Measurements from ENCODE around the gene PSMD1. TPM values are rescaled to one million over a fixed set of nuclear protein-coding genes. Genes with fewer than 3 reads are reported as not detected.
A peak's percentile ranks its signal among the peaks of the same experiment; 100 is the strongest.
"Not testable (repeated sequence)": the region's sequence is repeated elsewhere in the genome, so short reads cannot be mapped to it uniquely, and the experiment has no call there.

Gene PSMD1
- total RNA-seq, 1 donor from 2014 or later, result 132 TPM

- H3K4me1 ChIP-seq, result peaks cover 21% of the 10 kb centered on the region
- Mint-ChIP-seq H3K9me3 (peaks cover 2% of the 10 kb centered on the region), H3K4me1 (peaks cover 16% of the 10 kb centered on the region), H3K27ac (no peak overlapping the region), H3K4me3 (no peak overlapping the region), H3K27me3 (ENCODE audit: insufficient read depth, low read depth) (peaks cover 4% of the 10 kb centered on the region), H3K36me3 (no peaks in the 10 kb centered on the region)
- H3K27ac ChIP-seq, result no peak overlapping the region
- peaks cover 33% of the 10 kb centered on the region for H3F3A ChIP-seq (ENCODE audit: low read depth)
- no peaks in the 10 kb centered on the region for H3K36me3 ChIP-seq
- DNase-seq (ENCODE audit: low spot score), result no peak
- H3K4me2 ChIP-seq, result no peak overlapping the region
- H3K4me3 ChIP-seq, result no peak overlapping the region
- no peaks in the 10 kb centered on the region for H3K27me3 ChIP-seq
- H3K9me3 ChIP-seq (ENCODE audit: low read depth), result no peaks in the 10 kb centered on the region
- H2AFZ ChIP-seq (replicated peaks), result peak overlapping the region; percentile 99
- no peak overlapping the region for H3K9ac ChIP-seq
- H4K20me1 ChIP-seq (ENCODE audit: low read depth), result no peaks in the 10 kb centered on the region
- no peak for TF ChIP-seq EZH2 (IDR thresholded peaks at IDR 0.05)
- no peak for TF ChIP-seq CTCF (IDR thresholded peaks at IDR 0.05)
- no peak for TF ChIP-seq EZH2phosphoT487 (IDR thresholded peaks at IDR 0.05)
- no peaks in the 10 kb centered on the region for H3K79me2 ChIP-seq (ENCODE audit: low read depth)
Measured at GRCh38 chr2:231193216-231193615, 136.5 kb downstream of the PSMD1 start.

- Histone ChIP-seq H2AFZ (replicated peaks) (no peak overlapping the region), H3K4me1 (peaks cover 8% of the 10 kb centered on the region), H3K9ac (no peak overlapping the region), H3F3A (ENCODE audit: low read depth) (peaks cover 19% of the 10 kb centered on the region), H3K27ac (no peak overlapping the region), H3K9me3 (ENCODE audit: low read depth) (no peaks in the 10 kb centered on the region), H4K20me1 (ENCODE audit: low read depth) (no peaks in the 10 kb centered on the region), H3K27me3 (no peaks in the 10 kb centered on the region), H3K4me2 (no peak overlapping the region), H3K36me3 (no peaks in the 10 kb centered on the region), H3K79me2 (ENCODE audit: low read depth) (peaks cover 22% of the 10 kb centered on the region), H3K4me3 (no peak overlapping the region)
- Mint-ChIP-seq H3K27ac (no peak overlapping the region), H3K4me1 (peaks cover 30% of the 10 kb centered on the region), H3K27me3 (ENCODE audit: insufficient read depth, low read depth) (peaks cover 6% of the 10 kb centered on the region), H3K36me3 (peaks cover 6% of the 10 kb centered on the region), H3K9me3 (peaks cover 2% of the 10 kb centered on the region), H3K4me3 (peak overlapping the region; percentile 62)
- no peak for DNase-seq (ENCODE audit: low spot score)
- TF ChIP-seq CTCF (IDR thresholded peaks at IDR 0.05) (no peak), EZH2 (IDR thresholded peaks at IDR 0.05) (no peak)
Measured at GRCh38 chr2:231196592-231196991, 139.9 kb downstream of the PSMD1 start.

GRCh38 chr2:231197196-231197595 is 140.5 kb downstream of the PSMD1 start:
- not testable (repeated sequence) for H3K27me3 Mint-ChIP-seq (ENCODE audit: insufficient read depth, low read depth); H3K9ac ChIP-seq; H3K4me1 ChIP-seq; H3K4me2 ChIP-seq; DNase-seq (ENCODE audit: low spot score); H4K20me1 ChIP-seq (ENCODE audit: low read depth); H2AFZ ChIP-seq (replicated peaks); H3K36me3 Mint-ChIP-seq; H3K4me3 ChIP-seq; H3K9me3 Mint-ChIP-seq; H3K27me3 ChIP-seq; H3K27ac ChIP-seq; H3K27ac Mint-ChIP-seq; H3K9me3 ChIP-seq (ENCODE audit: low read depth); H3K36me3 ChIP-seq
- Mint-ChIP-seq H3K4me1 (peaks cover 30% of the 10 kb centered on the region), H3K4me3 (peak overlapping the region; percentile 97)
- peaks cover 22% of the 10 kb centered on the region for H3K79me2 ChIP-seq (ENCODE audit: low read depth)
- H3F3A ChIP-seq (ENCODE audit: low read depth), result peaks cover 15% of the 10 kb centered on the region

GRCh38 chr2:231197706-231198290 is 141.1 kb downstream of the PSMD1 start:
- no peaks in the 10 kb centered on the region for H3K27me3 ChIP-seq
- H3K4me3 ChIP-seq, result peak overlapping the region; percentile 57
- H3K4me1 ChIP-seq, result peaks cover 3% of the 10 kb centered on the region
- Mint-ChIP-seq H3K4me1 (peaks cover 30% of the 10 kb centered on the region), H3K27me3 (ENCODE audit: insufficient read depth, low read depth) (peaks cover 6% of the 10 kb centered on the region), H3K27ac (peak overlapping the region; percentile 82), H3K4me3 (peak overlapping the region; percentile 97), H3K9me3 (peaks cover 2% of the 10 kb centered on the region), H3K36me3 (peaks cover 12% of the 10 kb centered on the region)
- H3K27ac ChIP-seq, result no peak overlapping the region
- TF ChIP-seq EZH2phosphoT487 (IDR thresholded peaks at IDR 0.05), result no peak
- TF ChIP-seq CTCF (IDR thresholded peaks at IDR 0.05), result no peak
- no peak for TF ChIP-seq EZH2 (IDR thresholded peaks at IDR 0.05)
- H4K20me1 ChIP-seq (ENCODE audit: low read depth), result no peaks in the 10 kb centered on the region
- no peaks in the 10 kb centered on the region for H3K36me3 ChIP-seq
- no peaks in the 10 kb centered on the region for H3K9me3 ChIP-seq (ENCODE audit: low read depth)
- H2AFZ ChIP-seq (replicated peaks), result peak overlapping the region; percentile 57
- no peak overlapping the region for H3K9ac ChIP-seq
- peaks cover 22% of the 10 kb centered on the region for H3K79me2 ChIP-seq (ENCODE audit: low read depth)
- H3K4me2 ChIP-seq, result peak overlapping the region; percentile 85
- peaks cover 10% of the 10 kb centered on the region for H3F3A ChIP-seq (ENCODE audit: low read depth)
- no peak for DNase-seq (ENCODE audit: low spot score)

All from neural progenitor cell (in vitro differentiated cells).